ENCODE measurements around the gene CENPA. TPM values are rescaled to one million over a fixed set of nuclear protein-coding genes. Genes with fewer than 3 reads are reported as not detected.

Gene CENPA
- total and polyA plus RNA-seq, 2 of the 13 experiments (the other 11 are each of a cell fraction or from before 2014, with no cell fraction given): 28.5 to 38.5 TPM

DNA sequence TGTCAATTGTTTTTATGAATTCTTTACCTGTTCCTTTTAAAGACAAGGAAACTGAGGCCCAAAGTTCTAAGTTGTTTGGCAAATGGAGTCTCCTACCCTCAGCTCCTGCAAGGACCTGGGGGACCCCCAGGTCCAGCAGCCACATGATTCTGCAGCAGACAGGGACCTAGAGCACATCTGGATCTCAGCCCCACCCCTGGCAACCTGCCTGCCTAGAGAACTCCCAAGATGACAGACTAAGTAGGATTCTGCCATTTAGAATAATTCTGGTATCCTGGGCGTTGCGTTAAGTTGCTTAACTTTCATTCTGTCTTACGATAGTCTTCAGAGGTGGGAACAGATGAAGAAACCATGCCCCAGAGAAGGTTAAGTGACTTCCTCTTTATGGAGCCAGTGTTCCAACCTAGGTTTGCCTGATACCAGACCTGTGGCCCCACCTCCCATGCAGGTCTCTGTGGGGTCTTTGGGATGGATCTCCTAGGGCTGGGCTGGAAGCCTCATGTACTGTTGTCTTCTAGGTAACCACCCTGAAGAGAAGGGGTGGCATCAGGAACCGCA lies 5.6 kb upstream of the CENPA start:
- Histone ChIP-seq H3K27ac (ENCODE audit: extremely low read length, insufficient read depth, low read length) (no peak overlapping the region), H3K9me3 (ENCODE audit: low read length) (no peaks in the 10 kb centered on the region), H3K36me3 (replicated peaks in 1 of 2; ENCODE audit: control insufficient read depth in 1 of 2, insufficient read depth in 2 of 2, low read length in 2 of 2) (peaks cover 16 to 39% of the 10 kb centered on the region in 2 experiments), H3K4me2 (ENCODE audit: low read depth, low read length) (no peak overlapping the region), H3K27me3 (ENCODE audit: control insufficient read depth in 1 of 2, insufficient read depth in 2 of 2, low read length in 2 of 2) (no peaks in the 10 kb centered on the region), H3K79me2 (ENCODE audit: insufficient read depth, low read length) (no peaks in the 10 kb centered on the region), H3K4me3 (replicated peaks in 1 of 3; ENCODE audit: insufficient read depth in 1 of 3, low read depth in 2 of 3, low read length in 3 of 3) (no peak overlapping the region), H3K4me1 (ENCODE audit: insufficient read depth, low read length) (peaks cover 18% of the 10 kb centered on the region), H2AFZ (ENCODE audit: low read length) (no peak overlapping the region), H3K9ac (ENCODE audit: insufficient read depth, low read depth, low read length) (no peak overlapping the region), H4K20me1 (ENCODE audit: insufficient read depth, low read length) (no peaks in the 10 kb centered on the region)
- in situ Hi-C loops (cut with HindIII; ENCODE audit: extremely low pct_ligation_motif_present, low pct_unique_long_range_greater_than_20kb): no loop called here
- ChIA-PET CTCF (ENCODE audit: low intra/inter-chr PET ratio, low total read pairs) (no interaction called here), POLR2A (no interaction called here)
- ATAC-seq (no peak), FAIRE-seq (no peak), DNase-seq (ENCODE audit: low spot score) (no peak)
- intact Hi-C loops (cut with micrococcal nuclease; ENCODE audit: unreplicated experiment): no loop called here
- TSS peak; percentile 35 for BruUV-seq (replicated peaks)
- 94% methylated on average over 4 of the region's 4 CpGs for WGBS (ENCODE audit: low lambda C conversion rate)
- peak; percentile 30; the same call in 1 of the 2 replicates for TF ChIP-seq POLR2G (IDR thresholded peaks at IDR 0.05; ENCODE audit: low read depth, low read length)
- TF ChIP-seq ZNF672 (CRISPR knock-in tag; IDR thresholded peaks at IDR 0.05): no peak

DNA sequence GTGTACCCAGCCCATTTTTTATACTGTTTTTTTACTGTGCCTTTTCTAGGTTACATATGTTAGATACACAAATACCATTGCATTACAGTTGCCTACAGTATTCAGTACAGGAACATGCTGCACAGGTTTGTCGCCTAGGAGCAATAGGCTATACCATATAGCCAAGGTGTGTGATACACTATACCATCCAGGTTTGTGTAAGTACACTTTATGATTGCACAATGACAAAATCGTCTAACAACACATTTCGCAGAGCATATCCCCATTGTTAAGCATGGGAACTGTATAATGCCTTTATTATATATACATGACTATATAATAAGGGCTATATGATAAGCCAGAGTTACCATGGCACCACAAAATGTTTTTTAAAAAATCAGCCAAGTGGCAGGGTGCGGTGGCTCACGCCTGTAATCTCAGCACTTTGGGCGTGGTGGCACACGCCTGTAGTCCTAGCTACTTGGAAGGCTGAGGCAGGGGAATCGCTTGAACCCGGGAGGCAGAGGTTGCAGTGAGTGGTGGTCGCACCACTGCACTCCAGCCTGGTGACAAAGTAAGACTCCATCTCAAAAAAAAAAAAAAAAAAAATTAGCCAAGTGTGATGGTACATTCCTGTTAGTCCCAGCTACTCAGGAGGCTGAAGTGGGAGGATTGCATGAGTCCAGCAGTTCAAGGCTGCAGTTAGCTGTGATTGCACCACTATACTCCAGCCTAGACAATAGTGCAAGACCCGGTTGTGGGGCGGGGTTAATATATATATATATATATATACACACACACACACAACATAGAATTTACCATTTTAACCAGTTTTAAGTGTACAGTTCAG lies 2.8 kb upstream of the CENPA start:
- DNase-seq (ENCODE audit: low spot score) (peak; percentile 65), ATAC-seq (no peak), FAIRE-seq (no peak)
- no TSS peak for BruUV-seq (replicated peaks)
- H2AFZ ChIP-seq (ENCODE audit: low read length): no peak overlapping the region
- no peak overlapping the region for H3K4me3 ChIP-seq (replicated peaks in 1 of 3; ENCODE audit: insufficient read depth in 1 of 3, low read depth in 2 of 3, low read length in 3 of 3)
- peaks cover 19% of the 10 kb centered on the region for H3K79me2 ChIP-seq (ENCODE audit: insufficient read depth, low read length)
- H3K4me1 ChIP-seq (ENCODE audit: insufficient read depth, low read length): peaks cover 34% of the 10 kb centered on the region
- no peak overlapping the region for H3K9ac ChIP-seq (ENCODE audit: insufficient read depth, low read depth, low read length)
- peaks cover 2 to 20% of the 10 kb centered on the region in 2 experiments; a peak in 4 of 5 replicates for H3K36me3 ChIP-seq (replicated peaks in 1 of 2; ENCODE audit: control insufficient read depth in 1 of 2, insufficient read depth in 2 of 2, low read length in 2 of 2)
- WGBS (ENCODE audit: low lambda C conversion rate): 81% methylated on average over 12 of the region's 12 CpGs
- no peaks in the 10 kb centered on the region; a peak in 1 of 5 replicates for H3K27me3 ChIP-seq (ENCODE audit: control insufficient read depth in 1 of 2, insufficient read depth in 2 of 2, low read length in 2 of 2)
- intact Hi-C loops (cut with micrococcal nuclease; ENCODE audit: unreplicated experiment): no loop called here
- no peak overlapping the region for H3K27ac ChIP-seq (ENCODE audit: extremely low read length, insufficient read depth, low read length)
- in situ Hi-C loops (cut with HindIII; ENCODE audit: extremely low pct_ligation_motif_present, low pct_unique_long_range_greater_than_20kb): no loop called here
- H3K4me2 ChIP-seq (ENCODE audit: low read depth, low read length): no peak overlapping the region
- H3K9me3 ChIP-seq (ENCODE audit: low read length): no peaks in the 10 kb centered on the region
- CTCF ChIA-PET (ENCODE audit: low intra/inter-chr PET ratio, low total read pairs): no interaction called here
- no peaks in the 10 kb centered on the region for H4K20me1 ChIP-seq (ENCODE audit: insufficient read depth, low read length)
- POLR2A ChIA-PET: interaction anchor here (0.8 to 1.1 kb wide), 3 partner anchors 16 to 95 kb away, joined by 3 to 4 read pairs (median 4); partner anchors contain the start of gene SLC35F6
- TF ChIP-seq ZNF136 (CRISPR knock-in tag; IDR thresholded peaks at IDR 0.05; ENCODE audit: low read depth) (no peak), SP4 (CRISPR knock-in tag; IDR thresholded peaks at IDR 0.05) (no peak), SMARCE1 (IDR thresholded peaks at IDR 0.05; ENCODE audit: borderline replicate concordance) (no peak), HNF4A (CRISPR knock-in tag; IDR thresholded peaks at IDR 0.05) (peak; percentile 56), SAP130 (CRISPR knock-in tag; IDR thresholded peaks at IDR 0.05; ENCODE audit: low read depth) (no peak), ZNF619 (CRISPR knock-in tag; IDR thresholded peaks at IDR 0.05) (no peak), ZMYM2 (CRISPR knock-in tag; IDR thresholded peaks at IDR 0.05) (no peak)
- TF ChIP-seq, protein P1, sequence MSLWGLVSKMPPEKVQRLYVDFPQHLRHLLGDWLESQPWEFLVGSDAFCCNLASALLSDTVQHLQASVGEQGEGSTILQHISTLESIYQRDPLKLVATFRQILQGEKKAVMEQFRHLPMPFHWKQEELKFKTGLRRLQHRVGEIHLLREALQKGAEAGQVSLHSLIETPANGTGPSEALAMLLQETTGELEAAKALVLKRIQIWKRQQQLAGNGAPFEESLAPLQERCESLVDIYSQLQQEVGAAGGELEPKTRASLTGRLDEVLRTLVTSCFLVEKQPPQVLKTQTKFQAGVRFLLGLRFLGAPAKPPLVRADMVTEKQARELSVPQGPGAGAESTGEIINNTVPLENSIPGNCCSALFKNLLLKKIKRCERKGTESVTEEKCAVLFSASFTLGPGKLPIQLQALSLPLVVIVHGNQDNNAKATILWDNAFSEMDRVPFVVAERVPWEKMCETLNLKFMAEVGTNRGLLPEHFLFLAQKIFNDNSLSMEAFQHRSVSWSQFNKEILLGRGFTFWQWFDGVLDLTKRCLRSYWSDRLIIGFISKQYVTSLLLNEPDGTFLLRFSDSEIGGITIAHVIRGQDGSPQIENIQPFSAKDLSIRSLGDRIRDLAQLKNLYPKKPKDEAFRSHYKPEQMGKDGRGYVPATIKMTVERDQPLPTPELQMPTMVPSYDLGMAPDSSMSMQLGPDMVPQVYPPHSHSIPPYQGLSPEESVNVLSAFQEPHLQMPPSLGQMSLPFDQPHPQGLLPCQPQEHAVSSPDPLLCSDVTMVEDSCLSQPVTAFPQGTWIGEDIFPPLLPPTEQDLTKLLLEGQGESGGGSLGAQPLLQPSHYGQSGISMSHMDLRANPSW (CRISPR knock-in tag; IDR thresholded peaks at IDR 0.05; ENCODE audit: borderline replicate concordance): no peak

Data from HepG2 (cell line).